ENCODE measurements around the gene MOB3C.
"Not testable (repeated sequence)": the region's sequence is repeated elsewhere in the genome, so short reads cannot be mapped to it uniquely, and the experiment has no call there.

MOB3C gene

DNA sequence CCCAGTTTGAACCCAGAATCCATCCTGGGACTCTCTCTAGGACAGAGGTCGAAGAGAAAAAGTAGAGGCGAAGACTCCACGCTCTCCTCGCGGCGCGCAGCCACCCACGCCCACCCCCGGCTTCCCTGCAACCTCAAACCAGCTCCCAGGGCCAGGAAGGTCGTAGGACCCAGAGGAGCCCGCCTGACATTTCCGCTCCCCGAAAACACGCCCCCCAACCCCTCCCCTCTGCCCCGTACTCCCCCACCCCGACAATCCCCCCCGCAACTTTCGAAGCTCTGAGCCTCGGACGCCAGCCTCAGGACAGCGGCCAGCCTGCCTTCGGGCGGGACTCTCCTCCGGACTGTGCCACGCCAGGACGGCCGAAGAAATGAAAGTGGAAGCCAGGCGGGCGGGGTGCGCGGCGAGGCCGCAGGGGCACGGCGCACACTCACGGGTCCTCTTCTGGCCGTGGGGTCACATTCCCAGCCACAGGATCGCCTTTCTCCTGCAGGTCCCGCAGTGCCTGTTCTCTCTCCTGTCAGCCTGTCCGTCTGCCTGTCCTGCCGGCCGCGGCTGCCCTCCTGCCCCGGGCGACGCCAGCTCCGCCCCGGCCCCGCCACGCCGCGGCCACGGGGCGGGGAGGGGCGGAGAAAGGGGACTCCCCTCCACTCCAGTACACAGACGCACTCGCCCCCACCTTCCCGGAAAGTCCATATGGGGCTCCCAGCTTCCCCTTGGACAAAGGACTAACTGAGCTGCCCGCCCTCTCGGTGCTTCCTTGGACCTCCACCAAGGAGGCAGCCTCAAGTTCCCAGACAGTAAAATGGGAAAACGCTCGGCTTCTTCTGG is at the start of gene MOB3C:
Gene MOB3C, minus strand, starts transcription at position 535 of the 831 bp plus-strand sequence. CDS start 3,490 bp downstream, outside the sequence.
- DNase-seq (ENCODE audit: low read depth): peak; percentile 54

DNA sequence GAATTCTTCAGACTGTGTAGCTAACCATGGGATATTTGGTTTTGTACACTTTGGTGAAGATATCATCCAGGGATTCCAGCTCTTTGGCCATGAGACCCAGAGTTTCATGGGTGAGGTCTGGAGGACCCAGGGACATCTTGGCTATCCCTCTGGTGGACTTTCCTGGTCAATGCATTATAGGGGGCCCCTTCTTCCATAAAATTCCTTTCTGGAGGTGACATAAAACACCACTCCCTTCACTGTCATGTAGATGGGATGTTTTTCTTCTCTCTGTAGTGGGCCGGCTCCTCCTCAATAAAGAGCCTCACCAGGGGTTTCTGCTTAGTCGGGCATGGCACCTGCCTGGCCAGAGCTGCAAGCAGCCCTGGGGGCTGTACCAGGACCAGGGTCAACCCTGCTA is 49.4 kb upstream of the MOB3C start:
- DNase-seq (ENCODE audit: low read depth): no peak

DNA sequence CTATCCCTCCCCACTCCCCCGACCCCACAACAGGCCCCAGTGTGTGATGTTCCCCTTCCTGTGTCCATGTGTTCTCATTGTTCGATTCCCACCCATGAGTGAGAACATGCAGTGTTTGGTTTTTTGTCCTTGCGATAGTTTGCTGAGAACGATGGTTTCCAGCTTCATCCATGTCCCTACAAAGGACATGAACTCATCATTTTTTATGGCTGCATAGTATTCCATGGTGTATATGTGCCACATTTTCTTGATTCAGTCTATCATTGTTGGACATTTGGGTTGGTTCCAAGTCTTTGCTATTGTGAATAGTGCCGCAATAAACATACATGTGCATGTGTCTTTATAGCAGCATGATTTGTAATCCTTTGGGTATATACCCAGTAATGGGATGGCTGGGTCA is 46.3 kb upstream of the MOB3C start:
- DNase-seq (ENCODE audit: low read depth): not testable (repeated sequence)

DNA sequence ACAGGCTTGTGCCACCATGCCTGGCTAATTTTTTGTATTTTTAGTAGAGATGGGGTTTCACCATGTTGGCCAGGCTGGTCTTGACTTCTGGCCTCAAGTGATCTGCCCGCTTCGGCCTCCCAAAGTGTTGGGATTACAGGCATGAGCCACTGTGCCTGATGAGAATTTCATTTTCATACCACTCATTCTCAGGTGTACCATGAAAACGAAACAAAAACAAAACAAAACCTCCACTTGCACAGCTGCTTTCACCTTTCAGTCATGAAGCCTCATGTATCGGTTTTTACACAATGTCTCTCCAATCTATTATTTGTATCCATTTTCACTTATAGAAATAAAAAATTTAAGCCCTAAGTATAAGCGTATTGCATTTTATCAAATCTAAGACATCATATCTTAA is 43.5 kb upstream of the MOB3C start:
- DNase-seq (ENCODE audit: low read depth): not testable (repeated sequence)

DNA sequence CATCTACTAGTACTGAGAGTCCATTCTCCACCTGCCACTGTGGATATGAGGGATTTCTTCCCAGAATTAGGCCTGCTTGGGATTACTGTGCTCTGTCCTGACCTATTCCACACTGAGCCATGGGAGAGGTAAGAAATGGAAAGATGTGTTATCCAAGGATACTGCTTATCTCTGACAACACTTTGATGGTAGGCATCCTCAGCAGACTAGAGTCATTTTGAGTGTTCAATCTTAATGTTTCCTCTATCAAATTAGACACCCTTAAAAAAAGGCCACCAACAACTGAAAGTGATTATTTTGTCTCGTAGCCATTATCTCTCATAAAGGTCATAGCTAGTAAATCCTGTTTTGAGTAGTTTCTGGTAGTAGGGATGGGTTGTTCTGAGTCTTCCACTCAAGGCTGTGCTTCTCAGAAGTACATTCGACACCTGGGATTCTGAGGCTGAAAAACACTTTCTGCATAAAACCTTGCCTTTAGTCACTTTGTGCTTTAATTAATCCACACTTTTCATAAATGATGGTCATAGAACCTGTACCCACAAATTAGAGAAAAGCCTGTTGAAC is 42.8 kb upstream of the MOB3C start:
- DNase-seq (ENCODE audit: low read depth): no peak

DNA sequence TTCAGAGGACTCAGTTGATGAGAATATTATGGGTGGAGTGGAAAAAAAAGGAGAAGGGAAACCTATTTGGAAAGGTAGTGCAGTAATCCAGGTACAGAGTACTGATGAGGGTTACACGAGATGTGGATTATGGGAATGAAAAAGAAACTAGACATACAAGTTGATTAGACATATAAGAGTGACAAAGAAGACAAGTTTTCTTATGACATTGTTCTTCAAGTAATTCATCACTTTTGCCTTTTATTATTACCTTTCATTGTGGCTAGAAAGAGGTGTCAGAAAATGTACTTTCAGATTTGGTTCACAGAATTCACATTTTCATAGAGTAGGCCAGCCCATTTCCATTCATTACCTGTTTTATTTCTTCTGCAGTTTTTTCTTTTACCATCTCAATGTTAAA is 41.2 kb upstream of the MOB3C start:
- no peak for DNase-seq (ENCODE audit: low read depth)

GRCh38 chr1:46656643-46657042 is 40.0 kb upstream of the MOB3C start:
- DNase-seq (ENCODE audit: low read depth): no peak

DNA sequence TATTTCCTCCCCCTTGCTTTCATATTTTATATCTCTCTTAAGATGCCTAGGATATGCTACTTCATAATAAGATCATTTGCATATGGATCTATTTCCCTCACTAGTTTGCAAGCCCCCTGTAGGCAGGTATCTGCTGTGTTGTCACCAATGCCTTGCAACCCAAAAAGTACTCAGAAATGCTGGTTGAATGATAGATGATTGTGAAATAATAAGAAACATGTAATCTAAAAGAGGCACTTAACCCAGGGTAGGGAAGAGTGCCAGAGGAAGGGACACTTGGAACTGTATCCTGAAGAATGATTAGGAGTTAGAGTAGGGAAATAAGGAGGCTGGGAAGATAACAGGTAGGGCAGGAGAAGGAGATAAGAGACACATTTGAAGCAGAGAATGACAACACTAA is 39.2 kb upstream of the MOB3C start:
- DNase-seq (ENCODE audit: low read depth): no peak

GRCh38 chr1:46654698-46655097 is 38.1 kb upstream of the MOB3C start:
- DNase-seq (ENCODE audit: low read depth): not testable (repeated sequence)

DNA sequence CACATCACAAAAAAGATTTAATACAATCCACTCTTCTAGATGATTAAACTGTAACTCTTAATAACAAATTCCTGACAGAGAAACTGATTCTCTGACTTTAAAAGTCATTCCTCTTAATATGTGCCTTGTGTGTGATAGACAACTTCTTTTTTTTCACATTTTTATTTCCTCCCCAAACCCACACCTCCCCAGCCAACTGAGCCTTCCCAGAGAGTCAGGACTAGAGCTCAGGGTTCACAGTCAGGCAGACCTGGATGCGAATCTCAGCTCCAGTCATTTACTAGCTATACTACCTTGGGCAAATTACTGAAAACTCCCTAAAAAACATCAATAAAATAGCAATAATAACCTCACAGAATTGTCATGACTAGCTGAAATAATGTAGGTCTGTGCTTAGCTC is 37.4 kb upstream of the MOB3C start:
- DNase-seq (ENCODE audit: low read depth): no peak

- no peak for DNase-seq (ENCODE audit: low read depth)
Observed at GRCh38 chr1:46653405-46653958, 36.9 kb upstream of the MOB3C start.

GRCh38 chr1:46652321-46653100 is 35.9 kb upstream of the MOB3C start:
- no peak for DNase-seq (ENCODE audit: low read depth)

- DNase-seq (ENCODE audit: low read depth): not testable (repeated sequence)
Observed at GRCh38 chr1:46651152-46651551, 34.5 kb upstream of the MOB3C start.

DNA sequence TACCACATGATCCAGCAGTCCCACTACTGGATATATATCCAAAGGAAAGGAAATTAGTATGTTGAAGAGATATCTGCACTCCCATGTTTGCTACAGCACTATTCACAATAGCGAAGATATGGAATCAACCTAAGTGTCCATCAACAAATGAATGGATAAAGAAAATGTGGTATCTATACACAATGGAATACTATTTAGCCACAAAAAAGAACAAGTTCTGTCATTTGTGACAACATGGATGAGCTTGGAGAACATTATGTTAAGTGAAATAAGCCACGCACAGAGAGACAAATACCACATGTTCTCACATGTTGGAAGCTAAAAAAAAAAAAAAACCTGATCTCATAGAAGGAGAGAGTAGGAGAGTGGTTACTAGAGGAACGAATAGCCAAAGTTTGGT is 33.9 kb upstream of the MOB3C start:
- DNase-seq (ENCODE audit: low read depth): no peak

DNA sequence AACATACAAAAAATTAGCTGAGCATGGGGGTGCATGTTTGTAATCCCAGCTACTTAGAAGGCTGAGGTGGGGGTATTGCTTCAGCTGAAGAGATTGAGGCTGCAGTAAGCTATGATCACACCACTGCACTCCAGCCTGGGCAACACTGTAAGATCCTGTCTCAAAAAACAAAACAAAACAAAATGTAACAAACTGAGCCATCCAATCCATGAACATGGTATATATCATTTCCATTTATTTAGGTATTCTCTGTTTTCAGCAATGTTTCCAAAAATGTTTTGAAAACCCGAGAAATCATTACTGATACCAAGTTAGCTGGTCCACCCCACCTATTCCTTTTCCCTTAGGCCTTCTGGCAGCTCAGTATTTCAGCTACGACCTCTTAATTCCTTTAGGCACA is 33.2 kb upstream of the MOB3C start:
- DNase-seq (ENCODE audit: low read depth): no peak

DNA sequence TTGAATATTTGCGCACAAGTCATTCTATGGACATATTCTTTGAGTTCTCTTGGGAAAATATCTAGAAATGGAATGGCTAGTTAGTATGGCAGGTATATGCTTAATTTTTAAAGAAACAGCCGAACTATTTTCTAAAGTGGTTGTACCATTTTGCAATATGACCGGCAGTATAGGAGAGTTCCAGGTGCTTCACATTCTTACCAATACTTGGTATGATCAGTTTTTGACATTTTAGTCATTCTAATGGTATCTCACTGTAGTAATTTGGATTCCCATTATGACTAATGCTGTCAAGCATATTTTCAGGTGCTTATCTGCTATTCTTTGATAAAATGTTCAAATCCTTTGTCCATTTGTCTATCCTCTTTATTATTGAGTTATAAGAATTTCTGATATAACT is 31.0 kb upstream of the MOB3C start:
- DNase-seq (ENCODE audit: low read depth): no peak

- DNase-seq (ENCODE audit: low read depth): no peak
Observed at GRCh38 chr1:46646844-46647243, 30.2 kb upstream of the MOB3C start.

GRCh38 chr1:46646331-46646730 is 29.7 kb upstream of the MOB3C start:
- no peak for DNase-seq (ENCODE audit: low read depth)

GRCh38 chr1:46645815-46646214 is 29.2 kb upstream of the MOB3C start:
- DNase-seq (ENCODE audit: low read depth): no peak

GRCh38 chr1:46643368-46643775 is 26.8 kb upstream of the MOB3C start:
- DNase-seq (ENCODE audit: low read depth): no peak

DNA sequence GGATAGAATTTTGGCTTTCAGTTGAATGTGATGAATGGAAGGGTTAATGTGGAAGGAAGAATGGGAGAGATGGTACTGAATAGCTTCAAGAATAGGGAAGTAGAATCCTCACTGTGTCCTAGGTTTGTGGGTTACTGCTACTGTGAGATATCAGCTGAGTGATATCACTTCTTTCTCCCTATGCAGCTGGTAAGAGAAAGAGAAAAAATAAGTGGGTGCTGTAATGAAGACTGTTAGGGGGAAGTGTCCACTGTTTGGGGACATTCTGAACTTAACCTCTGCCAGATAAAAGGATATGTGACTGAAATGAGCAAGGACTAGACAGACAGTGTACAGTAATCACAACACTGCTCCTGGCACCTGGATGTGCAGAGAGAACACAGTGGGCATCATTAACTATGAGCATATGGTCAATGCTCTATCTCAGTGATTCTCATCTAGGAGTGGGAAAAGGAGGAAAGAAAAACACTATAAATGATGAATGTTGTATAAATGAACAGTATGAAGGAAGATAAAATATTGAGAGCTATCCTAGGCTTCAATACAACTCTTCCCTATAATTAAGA is 25.6 kb upstream of the MOB3C start:
- no peak for DNase-seq (ENCODE audit: low read depth)

DNA sequence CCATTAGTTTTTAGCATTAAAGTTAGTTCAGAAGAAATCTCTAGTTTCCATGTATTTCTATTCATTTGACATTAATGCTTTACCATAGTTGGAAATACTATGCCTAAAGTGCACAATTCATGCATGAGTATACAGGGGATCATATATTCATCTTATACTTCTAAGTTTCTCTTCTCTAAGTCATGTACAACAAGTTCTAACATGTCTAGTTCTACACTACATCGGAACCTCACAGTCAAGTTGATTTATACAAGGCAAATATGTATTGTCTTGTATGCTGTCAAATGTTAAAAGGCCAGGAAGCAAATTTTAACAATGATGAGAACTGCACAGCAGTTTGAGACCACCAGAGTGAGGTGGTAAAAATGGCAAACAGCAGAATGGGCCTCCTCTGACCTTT is 22.9 kb upstream of the MOB3C start:
- DNase-seq (ENCODE audit: low read depth): no peak
